Caki2 (cell line): ENCODE results near the gene ARPC1B. TPM values are rescaled to one million over a fixed set of nuclear protein-coding genes. Genes with fewer than 3 reads are reported as not detected.
"Not testable (repeated sequence)": the region's sequence is repeated elsewhere in the genome, so short reads cannot be mapped to it uniquely, and the experiment has no call there.

Experiments
- DNase-seq: peaks from one replicate; pipeline ENCODE4 v3.0.0-alpha.2; 2015; ENCODE audit warnings: low read depth
- in situ Hi-C: cut with HindIII; loops from 2 replicates; pipeline ENCODE4 v1.10.0; 2016; ENCODE audit warnings: low sequenced_read_pairs, low pct_unique_long_range_greater_than_20kb, mixed read lengths
- total RNA-seq: library from RNA; depleted of rRNA; stranded (reverse); fragments of >200 nt; shearing (Covaris generic); gene quantifications from 2 replicates; pipeline ENCODE4 v1.2.3, GENCODE V29; 2014; ENCODE audit warnings: low replicate concordance

Gene ARPC1B
- total RNA-seq, 1 experiment from 2014 or later: 491 TPM

DNA sequence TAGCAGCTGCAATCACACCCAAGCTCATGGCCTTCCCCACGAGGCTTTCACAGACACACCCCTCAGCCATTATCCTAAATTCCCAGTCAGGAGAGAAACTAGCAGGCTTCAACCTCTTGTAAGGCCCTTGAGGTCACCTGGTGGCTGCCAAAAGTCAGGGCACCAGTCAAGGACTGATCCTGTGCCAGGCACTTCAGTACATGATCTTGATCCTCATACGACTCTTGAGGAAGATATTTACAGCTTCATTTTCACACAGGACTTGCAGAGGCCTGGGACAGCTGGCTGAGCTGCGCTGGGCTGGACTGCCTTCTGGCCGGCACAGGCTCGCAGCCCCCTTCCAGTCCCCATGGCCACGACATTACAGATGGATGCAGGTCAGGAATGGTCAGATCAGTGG is 25.1 kb downstream of the ARPC1B start:
- in situ Hi-C loops: no loop called here
- no peak for DNase-seq

DNA sequence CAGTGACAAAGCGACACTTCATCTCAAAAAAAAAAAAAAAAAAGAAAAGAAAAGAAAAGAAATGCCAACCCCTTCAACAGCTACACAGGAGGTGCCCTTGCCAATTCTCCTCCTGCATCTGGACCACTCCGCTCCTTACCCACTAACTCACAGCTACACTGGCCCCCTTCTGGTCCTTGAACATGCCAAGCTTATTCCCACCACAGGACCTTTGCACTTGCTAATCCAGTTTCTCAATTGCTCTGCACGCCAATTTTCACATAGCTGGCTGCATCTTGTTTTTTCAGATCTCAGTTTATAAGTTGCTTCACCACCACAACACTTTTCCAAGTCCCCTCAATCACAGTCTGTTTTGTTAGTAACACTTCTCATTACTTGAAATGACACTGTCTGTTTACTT is 28.3 kb downstream of the ARPC1B start:
- in situ Hi-C loops: no loop called here
- no peak for DNase-seq

DNA sequence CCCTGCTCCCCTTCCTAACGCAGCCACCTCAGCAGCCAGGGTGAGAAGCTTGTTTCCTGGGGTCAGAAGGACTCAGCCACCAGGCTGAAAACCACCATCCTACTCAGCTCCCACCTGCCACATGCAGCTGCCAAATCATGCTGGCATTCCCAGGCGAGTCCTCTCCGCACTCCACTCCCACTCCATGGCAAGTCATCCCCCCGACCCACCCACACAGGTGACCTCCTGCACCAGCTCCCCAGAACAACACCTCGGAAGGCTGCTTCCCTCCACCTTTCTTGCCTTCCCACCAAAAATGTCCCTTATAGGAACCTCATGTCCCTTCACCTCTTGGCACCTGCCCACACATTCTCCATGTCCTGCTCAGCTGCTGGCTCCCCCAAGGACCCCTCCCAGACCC is 29.2 kb downstream of the ARPC1B start:
- in situ Hi-C loops: no loop called here
- DNase-seq: no peak

DNA sequence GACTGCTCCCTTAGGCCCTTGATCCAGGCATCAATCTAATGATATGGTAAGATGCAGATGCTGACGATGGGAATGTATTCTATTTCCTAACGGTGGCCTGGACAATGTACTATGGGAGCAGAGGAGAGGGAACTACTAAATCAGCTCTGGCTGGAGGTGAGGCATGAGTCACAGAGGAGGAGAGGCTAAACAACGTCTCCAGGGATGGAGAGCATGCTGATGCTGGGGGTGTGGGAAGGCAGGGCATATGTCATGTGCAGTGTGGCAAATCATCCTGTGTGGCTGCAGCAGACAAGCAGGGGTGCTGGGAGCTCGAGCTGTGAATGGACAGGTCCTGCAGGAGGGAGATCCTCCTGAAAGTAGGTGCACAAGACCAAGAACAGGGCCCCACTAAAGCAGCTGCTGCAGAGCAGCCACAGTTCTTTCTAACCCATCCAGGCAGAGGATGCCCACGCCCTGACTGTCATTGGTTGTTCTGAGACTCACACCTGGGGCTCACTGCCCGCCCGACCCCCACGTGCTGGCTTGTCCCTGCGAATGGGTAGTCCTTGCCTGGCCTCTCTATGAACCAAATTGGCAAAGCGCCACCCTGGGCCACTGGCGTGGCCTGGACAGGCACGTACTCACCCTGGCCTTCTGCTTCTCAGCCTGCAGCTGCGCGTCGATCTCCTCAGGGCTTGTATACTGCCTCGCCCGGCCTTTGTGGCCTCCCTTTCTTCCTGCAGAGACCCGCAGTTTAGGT is 29.9 kb downstream of the ARPC1B start:
- in situ Hi-C loops: no loop called here
- no peak for DNase-seq

DNA sequence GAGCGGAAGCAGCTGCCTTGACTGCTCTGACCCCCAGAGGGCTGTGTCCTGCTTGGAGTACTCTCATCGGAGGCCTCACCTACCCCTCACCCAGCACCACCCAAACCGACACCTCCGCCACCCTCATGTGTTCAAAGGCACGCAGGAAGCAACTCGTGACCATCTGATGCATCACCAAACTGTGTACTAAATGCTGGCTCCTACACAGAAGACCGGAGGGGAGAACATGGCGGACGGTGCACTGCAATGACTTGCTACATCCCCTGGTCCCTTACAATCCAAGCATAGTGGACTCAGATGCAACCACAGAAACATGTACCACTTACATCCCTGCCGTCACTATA is 30.4 kb downstream of the ARPC1B start:
- in situ Hi-C loops: no loop called here
- no peak for DNase-seq

DNA sequence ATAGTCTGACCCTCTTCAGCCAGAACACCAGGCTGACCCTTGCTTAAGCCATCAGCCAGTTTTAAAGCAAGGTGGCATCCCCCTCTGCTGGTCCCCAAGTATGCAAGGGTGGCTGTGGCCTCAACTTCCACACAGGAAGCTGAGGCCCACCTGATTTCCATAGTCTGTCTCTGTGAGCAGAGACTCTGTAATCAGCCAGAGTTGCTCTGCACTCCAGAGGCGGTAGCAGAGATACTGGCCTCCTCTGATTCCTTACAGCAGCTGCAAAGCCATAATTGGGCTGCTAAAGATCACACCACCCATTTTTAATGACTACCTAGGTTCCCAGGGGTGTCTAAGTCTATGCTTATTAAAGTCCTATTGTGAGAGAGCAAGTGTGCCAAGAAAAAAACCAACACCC is 32.0 kb downstream of the ARPC1B start:
- DNase-seq: no peak
- in situ Hi-C loops: no loop called here

DNA sequence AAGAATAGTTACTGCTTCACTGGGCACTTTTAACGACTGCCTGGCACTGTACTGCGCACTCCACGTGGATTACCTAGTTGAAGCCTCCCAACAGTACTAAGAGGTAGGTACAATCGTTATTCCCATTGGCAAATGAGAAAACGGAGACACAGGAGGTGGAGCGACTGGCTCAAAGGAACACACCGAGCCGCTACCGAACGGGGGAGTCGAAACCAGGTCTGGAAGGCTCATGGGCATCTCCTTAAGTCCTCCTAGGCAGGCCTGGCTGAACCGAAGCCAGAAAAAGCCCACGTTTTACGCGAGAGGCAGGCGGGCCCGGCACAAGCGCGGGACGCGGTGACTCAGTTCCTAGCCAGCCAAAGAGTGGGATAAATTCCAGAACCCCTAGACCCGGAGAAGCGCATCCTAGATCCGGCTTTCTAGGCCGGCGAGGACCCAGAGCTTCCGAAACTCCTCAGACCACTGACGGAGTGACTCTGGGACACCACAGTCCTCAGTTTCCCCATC is 33.4 kb downstream of the ARPC1B start:
- in situ Hi-C loops: no loop called here
- peak; percentile 33 for DNase-seq

DNA sequence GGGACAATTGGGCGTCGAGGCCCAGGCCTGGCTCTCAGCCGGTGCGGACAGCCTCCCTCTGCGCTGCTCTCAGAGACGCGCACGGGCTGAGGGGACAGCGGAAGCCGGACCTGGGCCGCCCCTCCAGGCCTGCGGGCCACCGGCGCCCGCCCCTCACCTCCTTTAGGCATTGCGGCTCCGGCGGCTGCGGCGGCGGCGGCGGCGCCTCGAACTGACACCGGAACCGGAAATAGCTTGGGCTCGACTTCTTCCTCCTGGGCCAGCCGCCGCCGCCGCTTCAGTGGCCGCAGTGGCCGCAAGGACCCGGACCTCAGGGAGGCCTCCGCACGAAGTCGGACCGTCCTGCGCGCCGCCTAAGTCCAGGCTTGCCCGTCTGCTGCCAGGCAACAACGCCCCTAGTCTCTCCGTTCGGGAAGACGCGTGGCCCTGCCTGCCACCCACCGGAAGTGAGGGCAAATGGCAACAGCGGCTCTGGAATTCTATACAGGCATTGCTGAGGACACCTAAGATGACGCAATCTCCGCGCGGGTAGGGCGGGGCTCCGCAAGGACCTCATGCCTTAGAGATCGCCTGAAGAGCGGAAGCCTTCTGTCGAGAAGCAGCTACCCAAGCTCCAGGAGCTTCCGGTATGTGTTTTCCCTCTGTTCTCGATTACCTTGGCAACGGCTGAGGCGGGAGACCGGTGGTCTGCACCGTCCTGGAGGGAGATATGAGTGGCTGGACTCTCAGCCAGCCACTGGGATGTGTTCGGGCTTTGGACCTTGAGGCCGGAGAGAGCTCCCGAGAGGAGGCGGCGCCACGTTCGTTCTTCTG is 34.1 kb downstream of the ARPC1B start, which contains the start of the genes BUD31 and PDAP1:
TSS of gene BUD31 (plus strand) at position 591 of the 813 bp plus-strand sequence. CDS start 2,124 bp downstream, outside the sequence.
TSS of gene PDAP1 (minus strand) at position 219 of the 813 bp plus-strand sequence. CDS start at position 170, 49 bp downstream.
- in situ Hi-C loops: no loop called here
- peak; percentile 95 for DNase-seq

DNA sequence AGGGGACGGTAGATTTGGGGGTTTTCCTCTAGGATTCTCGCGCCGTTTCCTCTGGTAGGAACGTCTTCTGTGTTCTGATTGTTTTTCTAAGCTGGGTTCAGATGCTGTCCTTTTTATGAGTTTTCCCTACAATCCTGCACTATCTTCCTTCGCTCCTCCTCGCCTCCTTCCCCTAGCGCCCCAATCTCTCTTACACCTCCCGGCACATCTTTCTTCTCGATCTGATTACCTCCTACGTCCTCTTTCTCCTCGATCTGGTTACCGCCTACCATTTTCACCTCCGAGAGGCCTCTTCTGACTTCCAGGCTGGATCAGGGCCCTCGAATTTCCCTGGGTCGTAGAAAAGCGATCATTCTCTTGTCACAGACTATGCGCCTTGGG is 34.7 kb downstream of the ARPC1B start:
- in situ Hi-C loops: no loop called here
- DNase-seq: no peak

DNA sequence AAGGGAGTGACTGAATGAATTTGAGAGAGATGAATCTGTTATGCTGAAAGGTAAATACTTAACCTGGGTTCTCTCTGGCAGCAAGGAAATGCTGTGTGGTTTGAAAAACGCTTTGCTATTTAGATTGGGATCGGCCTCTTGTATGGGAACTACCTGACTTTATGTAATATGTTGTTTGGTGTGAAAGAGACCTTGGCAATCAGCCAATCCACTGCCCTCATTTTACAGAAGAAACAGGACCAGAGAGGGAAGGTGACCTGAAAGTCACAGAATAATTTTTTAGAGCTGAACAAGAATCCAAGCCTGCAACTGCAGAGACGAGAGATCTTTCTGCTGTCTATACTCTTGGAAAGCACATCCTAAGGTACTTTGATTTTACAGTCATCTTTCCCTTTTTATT is 35.3 kb downstream of the ARPC1B start:
- in situ Hi-C loops: no loop called here
- DNase-seq: no peak

DNA sequence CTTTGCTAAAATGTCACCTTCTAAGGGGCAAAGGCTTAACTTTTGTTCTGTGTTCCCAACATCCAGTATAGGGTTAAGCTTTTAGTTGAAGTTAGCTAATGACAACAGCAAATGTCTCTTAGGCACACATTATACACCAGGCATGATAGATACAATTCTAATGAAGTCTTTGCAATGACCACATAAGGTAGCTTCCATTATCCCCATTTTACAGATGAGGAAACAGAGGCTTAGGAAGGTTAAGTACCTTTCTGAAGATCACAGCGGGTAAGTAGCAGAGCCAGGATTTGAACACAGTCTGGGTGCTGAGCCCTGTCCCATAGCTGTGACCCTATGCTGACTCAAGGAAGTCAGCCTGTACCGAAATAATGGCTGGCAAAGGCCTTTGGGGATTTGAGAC is 36.1 kb downstream of the ARPC1B start:
- in situ Hi-C loops: no loop called here
- no peak for DNase-seq

DNA sequence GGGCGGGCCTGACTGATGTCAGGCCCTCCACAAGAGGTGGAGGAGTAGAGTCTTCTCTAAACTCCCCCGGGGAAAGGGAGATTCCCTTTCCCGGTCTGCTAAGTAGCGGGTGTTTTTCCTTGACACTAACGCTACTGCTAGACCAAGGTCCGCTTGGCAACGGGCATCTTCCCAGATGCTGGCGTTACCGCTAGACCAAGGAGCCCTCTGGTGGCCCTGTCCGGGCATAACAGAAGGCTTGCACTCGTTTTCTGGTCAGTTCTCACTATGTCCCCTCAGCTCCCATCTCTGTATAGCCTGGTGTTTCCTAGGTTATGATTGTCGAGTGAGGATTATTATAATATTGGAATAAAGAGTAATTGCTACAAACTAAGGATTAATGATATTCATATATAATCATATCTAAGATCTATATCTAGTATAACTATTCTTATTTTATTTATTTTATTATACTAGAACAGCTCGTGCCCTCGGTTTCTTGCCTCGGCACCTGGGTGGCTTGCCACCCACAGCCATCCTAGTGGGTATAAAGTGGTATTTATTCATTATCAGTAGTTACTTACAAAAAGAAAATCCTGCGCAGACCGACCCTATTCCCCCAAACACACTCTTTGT is 41.1 kb downstream of the ARPC1B start:
- in situ Hi-C loops: not testable (repeated sequence)
- DNase-seq: peak; percentile 41

DNA sequence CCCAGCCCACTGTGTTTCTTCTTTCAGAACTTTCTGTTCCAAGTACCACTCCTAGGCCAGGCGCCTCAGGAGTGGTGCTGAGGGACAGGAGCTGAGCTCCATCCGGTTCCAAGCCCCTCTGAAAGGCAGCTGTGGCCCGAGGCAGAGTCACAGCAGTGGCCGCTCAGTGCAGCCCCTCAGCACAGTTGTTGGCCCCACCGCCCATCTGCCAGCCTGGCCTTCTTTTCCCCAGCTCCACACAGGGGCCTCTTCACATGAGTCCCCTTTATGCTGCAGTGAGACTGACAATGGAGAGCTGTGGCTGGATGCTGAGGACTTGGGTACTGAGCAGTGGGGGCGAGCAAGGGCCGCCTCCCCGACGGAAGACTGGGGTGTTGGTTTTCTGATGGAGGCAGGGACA is 43.7 kb downstream of the ARPC1B start:
- no peak for DNase-seq
- in situ Hi-C loops: no loop called here

DNA sequence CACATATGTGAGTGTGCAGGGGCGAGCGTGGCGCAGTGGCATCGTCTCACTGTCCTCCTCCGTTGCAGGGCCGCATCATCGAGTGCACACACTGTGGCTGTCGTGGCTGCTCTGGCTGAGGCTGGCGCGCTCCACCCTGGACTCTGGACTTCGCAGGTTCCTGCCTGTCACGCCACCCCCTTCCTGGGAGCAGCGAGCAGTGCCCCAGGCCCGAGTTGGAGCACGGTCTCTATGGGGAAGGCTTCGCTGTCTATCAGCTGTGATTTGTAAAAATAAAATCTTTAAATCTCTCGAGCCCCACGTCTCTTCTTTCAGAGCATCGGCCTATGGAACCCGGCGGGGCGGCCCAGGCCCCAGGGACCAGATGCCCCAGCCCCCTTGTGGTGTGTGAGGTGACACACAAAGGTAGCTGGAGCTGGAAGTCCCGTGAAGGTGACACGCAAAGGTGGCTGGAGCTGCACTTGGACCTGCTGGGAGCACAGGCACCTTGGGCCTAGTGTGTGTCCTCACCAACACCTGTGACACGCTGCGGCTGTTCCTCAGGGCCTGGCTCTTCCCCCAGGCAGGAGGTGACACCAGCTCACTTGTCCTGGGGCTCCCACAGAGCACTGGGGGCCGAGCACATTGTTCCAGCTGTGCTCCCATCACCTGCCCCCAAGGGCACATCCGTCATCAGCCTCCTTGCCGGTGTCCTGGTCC is 44.9 kb downstream of the ARPC1B start:
- in situ Hi-C loops: no loop called here
- DNase-seq: no peak

DNA sequence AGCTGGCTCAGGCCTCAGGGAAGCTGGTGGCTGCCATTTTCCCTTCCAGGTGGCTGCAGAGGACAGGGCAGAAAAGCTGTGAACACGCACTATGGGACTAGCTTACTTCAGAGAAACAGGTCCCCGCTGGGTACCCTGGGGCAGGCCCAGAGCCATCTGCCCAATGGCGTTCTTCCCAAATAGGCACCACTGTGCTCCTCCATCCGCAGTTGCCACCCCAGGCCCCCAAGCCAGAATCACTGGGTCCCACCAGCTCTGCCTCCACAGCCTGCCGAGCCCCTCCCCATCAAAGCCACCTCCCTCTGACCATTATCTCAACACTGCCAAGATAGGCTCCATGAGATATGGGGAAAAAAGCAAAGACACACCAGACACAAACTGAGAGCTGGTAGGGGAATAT is 45.7 kb downstream of the ARPC1B start:
- DNase-seq: no peak
- in situ Hi-C loops: no loop called here

DNA sequence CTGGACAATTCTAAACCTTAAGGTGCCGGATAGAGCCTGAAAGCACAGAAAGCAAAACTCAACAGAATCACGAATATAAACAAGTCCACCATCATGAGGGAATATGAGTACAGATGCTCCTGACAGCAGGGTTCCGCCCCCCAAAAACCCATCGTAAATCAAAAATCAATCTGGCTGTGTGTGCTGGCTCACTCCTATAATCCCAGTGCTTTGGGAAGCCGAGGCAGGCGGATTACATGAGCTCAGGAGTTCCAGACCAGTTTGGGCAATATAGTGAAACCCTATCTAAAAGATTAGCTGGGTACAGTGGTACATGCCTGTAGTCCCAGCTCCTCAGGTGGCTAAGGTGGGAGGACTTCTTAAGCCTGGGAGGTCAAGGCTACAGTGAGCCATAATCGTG is 46.5 kb downstream of the ARPC1B start:
- DNase-seq: no peak
- in situ Hi-C loops: no loop called here

DNA sequence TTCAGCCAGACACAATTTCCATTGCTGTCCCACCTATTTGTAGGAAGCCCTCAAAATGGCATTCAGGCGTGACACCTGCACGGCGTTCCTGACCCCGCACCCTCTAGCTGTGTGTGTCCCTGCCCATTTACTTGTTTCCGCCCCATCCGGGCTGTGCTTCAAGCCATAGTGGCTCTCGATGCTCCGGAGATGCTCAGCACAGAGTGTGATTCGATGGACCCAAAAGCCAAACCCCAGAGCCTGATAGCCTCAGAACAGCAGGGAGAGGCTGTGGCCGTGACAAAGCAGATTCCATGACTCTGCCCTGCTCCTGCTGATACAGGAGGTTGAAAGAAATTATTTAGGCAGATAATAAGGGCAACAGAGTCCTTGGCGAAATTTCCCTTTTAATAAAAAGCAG is 47.7 kb downstream of the ARPC1B start:
- in situ Hi-C loops: no loop called here

DNA sequence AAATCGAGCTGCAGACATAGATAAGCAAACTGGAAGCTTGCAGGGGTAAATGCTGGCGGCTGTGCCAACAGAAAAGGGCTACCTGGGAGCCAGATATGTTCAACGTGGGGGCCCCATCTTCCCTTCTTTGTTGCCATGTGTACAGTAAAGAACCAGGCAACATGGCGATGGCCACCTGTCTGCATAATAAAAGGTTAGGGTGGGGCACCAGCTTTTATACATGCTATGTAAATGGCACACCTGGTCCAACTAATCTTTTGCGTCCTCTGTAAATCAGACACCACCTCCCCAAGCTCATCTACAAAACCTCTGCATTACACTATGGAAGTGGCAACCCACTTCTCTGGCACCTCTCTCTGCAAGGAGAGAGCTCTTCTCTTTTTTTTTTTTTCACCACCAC is 48.1 kb downstream of the ARPC1B start:
- DNase-seq: no peak
- in situ Hi-C loops: no loop called here

More for the DNA sequence above, 47.7 kb downstream of the ARPC1B start:
- DNase-seq: no peak
